ENCODE results near the gene FOXP1. TPM values are rescaled to one million over a fixed set of nuclear protein-coding genes. Genes with fewer than 3 reads are reported as not detected.

FOXP1 gene
- total RNA-seq, 4 donors from 2014 or later: 169 to 300 (median 202) TPM

DNA sequence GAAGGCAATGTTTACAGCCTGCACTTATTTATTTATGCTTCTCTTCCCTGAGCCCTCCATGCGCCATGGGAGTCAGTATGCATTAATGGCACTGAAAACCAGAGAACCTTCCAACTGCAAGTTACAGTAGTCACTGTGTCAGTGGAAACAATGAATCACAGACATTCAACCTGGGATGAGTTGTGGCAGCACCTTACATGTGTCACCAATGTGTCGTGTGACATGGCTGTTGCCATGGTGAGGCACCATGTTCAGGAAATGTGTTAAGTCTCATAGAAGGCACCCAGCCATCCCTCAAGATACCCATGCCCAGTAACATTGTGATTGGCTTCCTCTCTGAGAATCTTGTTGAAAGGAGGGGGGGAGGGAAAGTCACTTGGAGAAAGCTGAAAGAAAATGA, 105.0 kb downstream of the FOXP1 start:
- WGBS, 2 donors (ENCODE audit: low coverage in 1 of 2): 74 to 81% methylated on average over 2 of the region's 2 CpGs
- Histone ChIP-seq H3K4me1 (peaks cover 0 to 12% (median 0%) of the 10 kb centered on the region in 3 donors), H3K9me3 (no peaks in the 10 kb centered on the region), H3K36me3 (no peaks in the 10 kb centered on the region), H3K27ac (no peak overlapping the region), H3K4me3 (no peak overlapping the region), H3K27me3 (no peaks in the 10 kb centered on the region)
- TF ChIP-seq, protein P1, sequence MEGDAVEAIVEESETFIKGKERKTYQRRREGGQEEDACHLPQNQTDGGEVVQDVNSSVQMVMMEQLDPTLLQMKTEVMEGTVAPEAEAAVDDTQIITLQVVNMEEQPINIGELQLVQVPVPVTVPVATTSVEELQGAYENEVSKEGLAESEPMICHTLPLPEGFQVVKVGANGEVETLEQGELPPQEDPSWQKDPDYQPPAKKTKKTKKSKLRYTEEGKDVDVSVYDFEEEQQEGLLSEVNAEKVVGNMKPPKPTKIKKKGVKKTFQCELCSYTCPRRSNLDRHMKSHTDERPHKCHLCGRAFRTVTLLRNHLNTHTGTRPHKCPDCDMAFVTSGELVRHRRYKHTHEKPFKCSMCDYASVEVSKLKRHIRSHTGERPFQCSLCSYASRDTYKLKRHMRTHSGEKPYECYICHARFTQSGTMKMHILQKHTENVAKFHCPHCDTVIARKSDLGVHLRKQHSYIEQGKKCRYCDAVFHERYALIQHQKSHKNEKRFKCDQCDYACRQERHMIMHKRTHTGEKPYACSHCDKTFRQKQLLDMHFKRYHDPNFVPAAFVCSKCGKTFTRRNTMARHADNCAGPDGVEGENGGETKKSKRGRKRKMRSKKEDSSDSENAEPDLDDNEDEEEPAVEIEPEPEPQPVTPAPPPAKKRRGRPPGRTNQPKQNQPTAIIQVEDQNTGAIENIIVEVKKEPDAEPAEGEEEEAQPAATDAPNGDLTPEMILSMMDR (IDR thresholded peaks at IDR 0.05): no peak
- no peak for TF ChIP-seq POLR2A (IDR thresholded peaks at IDR 0.05)
- no peak for TF ChIP-seq POLR2AphosphoS5 (IDR thresholded peaks at IDR 0.05)
- TF ChIP-seq EP300 (IDR thresholded peaks at IDR 0.05): no peak
- ATAC-seq: peak; percentile 41

DNA sequence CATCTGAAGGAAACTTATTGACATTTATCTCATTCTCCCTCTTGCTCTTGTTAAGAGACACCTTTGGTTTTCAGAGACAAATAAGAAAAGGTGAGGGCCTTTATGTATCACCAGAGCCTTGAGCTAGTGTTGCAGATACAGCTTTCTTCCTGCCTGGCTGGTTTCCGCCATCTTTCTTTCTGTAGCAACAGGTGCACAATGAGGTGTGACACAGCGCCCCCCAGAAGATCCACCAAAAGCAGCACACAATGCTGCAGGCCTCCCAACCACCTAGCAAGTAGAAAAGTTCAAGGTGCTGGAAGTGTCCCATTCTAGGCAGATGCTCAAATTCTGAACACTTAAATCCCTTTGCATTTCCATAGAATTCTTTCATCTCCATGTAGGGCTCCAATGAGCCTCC, 106.6 kb downstream of the FOXP1 start:
- no peaks in the 10 kb centered on the region for H3K36me3 ChIP-seq
- H3K27ac ChIP-seq: no peak overlapping the region
- no peaks in the 10 kb centered on the region for H3K27me3 ChIP-seq
- 100% methylated on average over 2 of the region's 2 CpGs; no CpG with 5 or more reads in 1 of the 2 donors for WGBS, 2 donors (ENCODE audit: low coverage in 1 of 2)
- H3K9me3 ChIP-seq: no peaks in the 10 kb centered on the region
- no peak for ATAC-seq
- TF ChIP-seq POLR2A (IDR thresholded peaks at IDR 0.05) (no peak), POLR2AphosphoS5 (IDR thresholded peaks at IDR 0.05) (no peak)
- no peak overlapping the region for H3K4me3 ChIP-seq
- peaks cover 0 to 12% (median 0%) of the 10 kb centered on the region in 3 donors for H3K4me1 ChIP-seq

DNA sequence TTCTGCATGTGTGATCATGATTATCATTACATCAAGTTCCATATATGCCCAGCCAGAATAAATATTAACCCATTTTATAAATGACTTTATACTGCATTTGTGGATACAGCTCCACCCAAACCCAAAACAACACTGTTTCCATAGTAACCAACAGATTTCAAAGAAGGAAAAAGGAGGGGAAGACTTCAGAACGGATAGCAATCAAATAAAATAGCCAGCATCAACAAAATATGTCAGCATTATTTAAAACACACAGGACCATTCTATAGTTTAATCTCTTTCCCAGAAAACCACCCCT, 114.4 kb downstream of the FOXP1 start:
- ATAC-seq: no peak
- no peaks in the 10 kb centered on the region for H3K9me3 ChIP-seq
- TF ChIP-seq, protein P1 (IDR thresholded peaks at IDR 0.05): no peak
- TF ChIP-seq POLR2A (IDR thresholded peaks at IDR 0.05): no peak
- no peak for TF ChIP-seq POLR2AphosphoS5 (IDR thresholded peaks at IDR 0.05)
- no peak for TF ChIP-seq EP300 (IDR thresholded peaks at IDR 0.05)

DNA sequence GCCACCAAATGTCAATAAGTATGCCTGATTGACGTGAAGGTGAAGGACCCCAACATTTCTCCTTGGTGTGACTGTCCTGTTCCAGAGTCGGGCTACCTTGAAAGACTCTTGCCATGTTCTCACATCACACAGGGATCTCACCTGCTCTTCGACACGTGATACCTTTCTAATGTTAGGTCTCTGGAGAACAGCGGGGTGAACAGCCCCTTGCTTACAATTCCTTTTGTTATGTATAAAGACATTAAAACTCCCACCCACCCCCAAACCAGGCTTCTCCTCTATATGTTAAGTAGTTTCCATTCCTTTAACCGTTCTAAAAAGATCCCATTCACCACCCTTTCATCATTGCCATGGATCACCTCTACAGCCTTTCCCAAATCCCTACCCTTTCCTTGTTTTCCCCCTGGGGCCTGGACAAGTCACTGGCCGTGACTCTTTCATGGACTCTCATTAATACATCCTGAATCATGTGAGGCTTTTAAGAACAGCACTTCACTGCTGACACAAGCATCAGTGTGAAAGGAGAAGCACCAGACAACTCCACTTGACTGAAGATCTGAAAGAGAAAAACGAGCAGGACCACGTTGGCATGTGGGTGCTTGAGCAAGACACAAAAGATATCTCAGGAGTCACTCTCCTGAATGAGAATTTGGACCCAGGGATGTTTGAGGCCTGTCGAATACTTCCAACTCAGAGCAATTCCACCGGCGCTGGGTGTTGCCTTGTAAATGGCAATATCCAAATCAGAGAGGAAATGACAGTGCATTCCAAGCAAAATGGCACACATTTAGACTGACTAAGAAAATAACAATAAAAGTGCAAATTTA, 115.0 kb downstream of the FOXP1 start:
- ATAC-seq: no peak

More for the DNA sequence above, 114.4 kb downstream of the FOXP1 start:
- Histone ChIP-seq H3K4me1 (peaks cover 0 to 24% (median 0%) of the 10 kb centered on the region in 3 donors), H3K36me3 (no peaks in the 10 kb centered on the region), H3K4me3 (no peak overlapping the region), H3K27me3 (no peaks in the 10 kb centered on the region), H3K27ac (no peak overlapping the region)
- 0 to 45% methylated on average over 1 of the region's 1 CpG for WGBS, 2 donors (ENCODE audit: low coverage in 1 of 2)

DNA sequence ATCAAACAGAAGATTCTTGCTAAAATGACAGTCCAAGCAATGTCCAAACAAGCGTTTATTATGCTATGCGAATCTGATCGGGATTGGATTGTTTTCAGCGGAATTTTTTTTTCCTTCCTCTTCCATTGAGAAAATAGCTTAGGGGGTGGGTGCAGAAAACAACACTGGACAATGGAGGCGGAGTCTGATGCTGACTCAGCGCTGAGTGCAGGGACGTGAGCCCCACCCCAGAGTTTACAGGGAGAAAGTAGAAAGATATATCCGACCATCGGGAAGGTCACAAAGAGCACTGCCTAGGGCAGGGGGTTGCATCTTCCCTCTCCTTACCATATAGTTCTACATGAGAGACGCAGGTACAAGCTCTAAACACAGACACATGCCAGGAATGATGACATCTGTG, 117.0 kb downstream of the FOXP1 start:
- Histone ChIP-seq H3K27me3 (no peaks in the 10 kb centered on the region), H3K36me3 (no peaks in the 10 kb centered on the region), H3K4me1 (peaks cover 0 to 48% (median 0%) of the 10 kb centered on the region in 3 donors), H3K4me3 (no peak overlapping the region), H3K27ac (no peak overlapping the region), H3K9me3 (no peaks in the 10 kb centered on the region)
- TF ChIP-seq, protein P1 (IDR thresholded peaks at IDR 0.05): no peak
- no peak for TF ChIP-seq POLR2A (IDR thresholded peaks at IDR 0.05)
- TF ChIP-seq POLR2AphosphoS5 (IDR thresholded peaks at IDR 0.05): no peak
- WGBS, 2 donors (ENCODE audit: low coverage in 1 of 2): 62 to 63% methylated on average over 7 to 10 of the region's 10 CpGs
- no peak for ATAC-seq

More for the DNA sequence above, 115.0 kb downstream of the FOXP1 start:
- WGBS, 2 donors (ENCODE audit: low coverage in 1 of 2): 76 to 78% methylated on average over 9 to 11 of the region's 12 CpGs
- Histone ChIP-seq H3K4me3 (no peak overlapping the region), H3K4me1 (peaks cover 0 to 29% (median 0%) of the 10 kb centered on the region in 3 donors), H3K27me3 (no peaks in the 10 kb centered on the region), H3K36me3 (no peaks in the 10 kb centered on the region), H3K9me3 (no peaks in the 10 kb centered on the region), H3K27ac (no peak overlapping the region)
- TF ChIP-seq POLR2A (IDR thresholded peaks at IDR 0.05) (no peak), EP300 (IDR thresholded peaks at IDR 0.05) (no peak), POLR2AphosphoS5 (IDR thresholded peaks at IDR 0.05) (no peak)
- TF ChIP-seq, protein P1 (IDR thresholded peaks at IDR 0.05): no peak
